A549 (cell line): ENCODE data around the gene PASK. TPM values are rescaled to one million over a fixed set of nuclear protein-coding genes. Genes with fewer than 3 reads are reported as not detected.

Experiments
- ATAC-seq, 2 experiments: fragments of 200-7000 bp in 1 of 2; fragments of >200 bp in 1 of 2; cut with Nextera tagmentation in 1 of 2; cut with Tn5 transposase in 1 of 2; 3 replicates each; pipeline versions ENCODE4 v1.8.0 to v1.9.1; 2018 to 2020; ENCODE audit warnings: mild to moderate bottlenecking in 1 of 2, moderate library complexity in 1 of 2
- CTCF ChIA-PET: fragments of 300-600 bp; sonication (Branson Sonifier 250); formaldehyde crosslinking; extraction: SDS; loops from one replicate; lab custom pipeline; 2021; ENCODE audit warnings: antibody characterized with exemption, inconsistent platforms; lab: Yijun Ruan, JAX
- POLR2A ChIA-PET: fragments of 350-600 bp; formaldehyde crosslinking; extraction: SDS; loops from one replicate; lab custom pipeline; 2021; ENCODE audit warnings: antibody characterized with exemption, inconsistent platforms; lab: Yijun Ruan, JAX
- DNase-seq, 2 experiments: peaks; one replicate each; pipeline versions ENCODE4 v3.0.0 to v3.0.0-alpha.2; 2011 to 2016; ENCODE audit warnings: low read depth in 1 of 2, low spot score in 1 of 2
- FAIRE-seq: peaks from 2 replicates; lab custom pipeline; 2011; peaks lifted over from hg19 to GRCh38; lab: Jason Lieb, UNC
- H3K27ac ChIP-seq, 2 experiments: fragments of >200 bp; sonication (Bioruptor Twin); formaldehyde crosslinking; 3 replicates each; pipeline ENCODE4 v1.5.1; 2016 to 2017
- H3K4me1 ChIP-seq: fragments of >200 bp; sonication (Bioruptor Twin); formaldehyde crosslinking; 3 replicates; pipeline ENCODE4 v1.6.1; 2016
- H3K4me2 ChIP-seq: fragments of >200 bp; sonication (Bioruptor Twin); formaldehyde crosslinking; 3 replicates; pipeline ENCODE4 v1.6.1; 2016
- H3K4me3 ChIP-seq: fragments of >200 bp; sonication (Bioruptor Twin); formaldehyde crosslinking; 3 replicates; pipeline ENCODE4 v1.5.1; 2016
- H3K9me3 ChIP-seq: fragments of >200 bp; sonication (Bioruptor Twin); formaldehyde crosslinking; 3 replicates; pipeline ENCODE4 v1.6.1; 2016
- BCL3 ChIP-seq: fragments of >200 bp; sonication (Bioruptor Twin); formaldehyde crosslinking; IDR thresholded peaks from 3 replicates; pipeline ENCODE4 v1.6.1; 2016
- CBX2 ChIP-seq: fragments of 200-600 bp; sonication (generic); IDR thresholded peaks from 2 replicates; pipeline ENCODE4 v1.6.1; 2016; ENCODE audit warnings: low read depth, mild to moderate bottlenecking, borderline replicate concordance
- EHMT2 ChIP-seq: fragments of 200-600 bp; sonication (generic); IDR thresholded peaks from 2 replicates; pipeline ENCODE4 v1.6.1; 2016; ENCODE audit warnings: antibody characterized with exemption, low read depth, mild to moderate bottlenecking, moderate library complexity
- ELK1 ChIP-seq: fragments of 150-350 bp; IDR thresholded peaks from 2 replicates; pipeline ENCODE4 v1.6.1; 2014; ENCODE audit warnings: low read depth, mild to moderate bottlenecking, low read length
- FOSL2 ChIP-seq, 2 experiments: fragments of 450-650 bp in 1 of 2; fragments of >200 bp in 1 of 2; sonication (Bioruptor Twin) in 1 of 2; formaldehyde crosslinking; IDR thresholded peaks; 2 replicates each; pipeline versions ENCODE4 v1.5.0 to v1.6.1; 2016 to 2020; ENCODE audit warnings: mild to moderate bottlenecking in 1 of 2, moderate library complexity in 1 of 2
- GATA3 ChIP-seq: IDR thresholded peaks from 2 replicates; pipeline ENCODE4 v1.6.1; 2012; ENCODE audit warnings: borderline replicate concordance
- HOXB5 ChIP-seq: fragments of 250-450 bp; sonication (Bioruptor Pico); IDR thresholded peaks from 2 replicates; pipeline ENCODE4 v1.5.0; 2020; ENCODE audit warnings: mild to moderate bottlenecking, moderate library complexity
- MAZ ChIP-seq: fragments of 150-350 bp; IDR thresholded peaks from 2 replicates; pipeline ENCODE4 v1.6.1; 2014; ENCODE audit warnings: antibody characterized with exemption, low read depth, low read length, borderline replicate concordance
- NPAS2 ChIP-seq: fragments of 250-450 bp; sonication (Bioruptor Pico); IDR thresholded peaks from 2 replicates; pipeline ENCODE4 v1.8.0; 2022; ENCODE audit warnings: mild to moderate bottlenecking, moderate library complexity, borderline replicate concordance
- PHF8 ChIP-seq: fragments of 200-600 bp; sonication (generic); IDR thresholded peaks from 2 replicates; pipeline ENCODE4 v1.6.1; 2016; ENCODE audit warnings: low read depth, mild to moderate bottlenecking, antibody characterized with exemption, moderate library complexity, borderline replicate concordance
- RCOR1 ChIP-seq: fragments of 150-350 bp; IDR thresholded peaks from 2 replicates; pipeline ENCODE4 v1.6.1; 2014; ENCODE audit warnings: antibody characterized with exemption, low read length, low read depth
- REST ChIP-seq: fragments of 200-600 bp; sonication (generic); IDR thresholded peaks from 2 replicates; pipeline ENCODE4 v1.6.1; 2016; ENCODE audit warnings: antibody characterized with exemption, mild to moderate bottlenecking, moderate library complexity
- RNF2 ChIP-seq: fragments of 200-600 bp; sonication (generic); IDR thresholded peaks from 2 replicates; pipeline ENCODE4 v1.6.1; 2016; ENCODE audit warnings: low read depth, mild to moderate bottlenecking, antibody characterized with exemption, moderate library complexity, borderline replicate concordance
- SREBF2 ChIP-seq: fragments of 450-650 bp; IDR thresholded peaks from 2 replicates; pipeline ENCODE4 v1.6.1; 2014; ENCODE audit warnings: mild to moderate bottlenecking, moderate library complexity
- ZFP36 ChIP-seq: fragments of 450-650 bp; IDR thresholded peaks from 2 replicates; pipeline ENCODE4 v1.6.1; 2014; ENCODE audit warnings: borderline replicate concordance; ENCODE audit not compliant: partially characterized antibody
- ZSCAN20 ChIP-seq: fragments of 250-450 bp; sonication (Bioruptor Pico); IDR thresholded peaks from 2 replicates; pipeline ENCODE4 v1.8.0; 2022; ENCODE audit warnings: mild to moderate bottlenecking, moderate library complexity
- WGBS: methylation state at CpG from one replicate; pipeline ENCODE4 v1.1.6; 2017; ENCODE audit errors: missing lambda C conversion rate; 5-methylcytosine and 5-hydroxymethylcytosine counted together
- polyA plus RNA-seq, 4 experiments: library from polyadenylated mRNA; depleted of rRNA in 3 of 4; stranded (reverse); fragments of >200 nt; fragmentation: RNase III in 1 of 4; extraction: RNeasy Plus Mini Kit Qiagen cat#74134 plus additional on column Dnase treatment in 1 of 4; gene quantifications; 2 replicates in 3 of 4; 3 replicates in 1 of 4; pipeline ENCODE4 v1.2.3, GENCODE V29; 2011 to 2017
- TF ChIP-seq, protein P1 (sequence below): fragments of >200 bp; sonication (Bioruptor Twin); formaldehyde crosslinking; IDR thresholded peaks from 3 replicates; pipeline ENCODE4 v1.5.1; 2016

The PASK gene
- polyA plus RNA-seq, 2 of the 4 experiments (the other 2 are of a cell fraction): 7.4 to 12.4 TPM

DNA sequence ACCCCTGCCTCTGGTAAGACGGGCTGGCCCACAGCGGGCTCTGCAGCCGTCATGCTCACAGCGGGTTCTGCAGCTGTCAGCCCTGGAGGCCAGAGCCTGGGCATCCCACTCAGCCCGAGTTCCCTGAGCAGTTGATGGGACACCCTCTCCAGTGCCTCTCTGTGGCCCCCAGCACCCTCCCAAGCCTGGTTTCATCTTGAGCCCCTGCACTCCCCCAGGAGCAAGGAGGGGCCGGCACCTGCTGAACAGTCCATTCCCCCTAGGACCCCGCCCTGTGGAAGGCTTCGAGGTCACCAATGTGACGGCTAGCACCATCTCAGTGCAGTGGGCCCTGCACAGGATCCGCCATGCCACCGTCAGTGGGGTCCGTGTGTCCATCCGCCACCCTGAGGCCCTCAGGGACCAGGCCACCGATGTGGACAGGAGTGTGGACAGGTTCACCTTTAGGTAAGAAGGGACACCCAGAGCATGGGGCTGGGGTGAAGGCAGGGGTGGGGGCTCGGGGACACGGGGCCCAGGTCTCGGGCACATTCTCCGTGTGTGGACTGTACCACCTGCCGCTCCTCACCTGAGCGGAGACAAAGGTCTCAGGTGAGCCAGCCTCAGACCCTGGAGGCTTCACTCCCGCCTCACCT is 81.7 kb downstream of the PASK start:
- Histone ChIP-seq H3K9me3 (no peaks in the 10 kb centered on the region), H3K4me1 (no peaks in the 10 kb centered on the region), H3K4me2 (no peak overlapping the region), H3K27ac (no peak overlapping the region), H3K4me3 (no peak overlapping the region)
- TF ChIP-seq RNF2 (no peak), SREBF2 (no peak), PHF8 (no peak), CBX2 (no peak), RCOR1 (no peak), GATA3 (no peak), FOSL2 (IDR thresholded peaks at IDR 0.05) (no peak), FOSL2 (CRISPR knock-in tag; IDR thresholded peaks at IDR 0.05) (no peak), ZSCAN20 (CRISPR knock-in tag) (no peak)
- 65% methylated on average over 6 of the region's 21 CpGs for WGBS
- POLR2A ChIA-PET: no interaction called here
- CTCF ChIA-PET: interaction anchor here (0.9 to 2.4 kb wide), 2 partner anchors 11 to 153 kb away, joined by 3 to 9 read pairs; no protein-coding TSS in a partner anchor
- FAIRE-seq: no peak
- DNase-seq: no peak
- ATAC-seq: no peak

GRCh38 chr2:241066893-241067341 is 82.4 kb downstream of the PASK start:
- no peaks in the 10 kb centered on the region for H3K9me3 ChIP-seq
- FAIRE-seq: no peak
- DNase-seq: peak in 1 of 2 experiments; percentile 23
- WGBS: 82% methylated on average over 13 of the region's 15 CpGs
- H3K27ac ChIP-seq: no peak overlapping the region
- no peak overlapping the region for H3K4me3 ChIP-seq
- ChIA-PET CTCF (interaction anchor here (0.9 to 2.4 kb wide), 3 partner anchors 10 to 153 kb away, joined by 3 to 9 read pairs (median 3); no protein-coding TSS in a partner anchor), POLR2A (no interaction called here)
- no peaks in the 10 kb centered on the region for H3K4me1 ChIP-seq
- peak; percentile 22 to 35; a peak in 3 of 6 replicates for ATAC-seq
- H3K4me2 ChIP-seq: no peak overlapping the region
- TF ChIP-seq EHMT2: no peak
- TF ChIP-seq ZFP36: no peak
- TF ChIP-seq MAZ: no peak
- TF ChIP-seq, protein P1, sequence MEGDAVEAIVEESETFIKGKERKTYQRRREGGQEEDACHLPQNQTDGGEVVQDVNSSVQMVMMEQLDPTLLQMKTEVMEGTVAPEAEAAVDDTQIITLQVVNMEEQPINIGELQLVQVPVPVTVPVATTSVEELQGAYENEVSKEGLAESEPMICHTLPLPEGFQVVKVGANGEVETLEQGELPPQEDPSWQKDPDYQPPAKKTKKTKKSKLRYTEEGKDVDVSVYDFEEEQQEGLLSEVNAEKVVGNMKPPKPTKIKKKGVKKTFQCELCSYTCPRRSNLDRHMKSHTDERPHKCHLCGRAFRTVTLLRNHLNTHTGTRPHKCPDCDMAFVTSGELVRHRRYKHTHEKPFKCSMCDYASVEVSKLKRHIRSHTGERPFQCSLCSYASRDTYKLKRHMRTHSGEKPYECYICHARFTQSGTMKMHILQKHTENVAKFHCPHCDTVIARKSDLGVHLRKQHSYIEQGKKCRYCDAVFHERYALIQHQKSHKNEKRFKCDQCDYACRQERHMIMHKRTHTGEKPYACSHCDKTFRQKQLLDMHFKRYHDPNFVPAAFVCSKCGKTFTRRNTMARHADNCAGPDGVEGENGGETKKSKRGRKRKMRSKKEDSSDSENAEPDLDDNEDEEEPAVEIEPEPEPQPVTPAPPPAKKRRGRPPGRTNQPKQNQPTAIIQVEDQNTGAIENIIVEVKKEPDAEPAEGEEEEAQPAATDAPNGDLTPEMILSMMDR: no peak
- no peak for TF ChIP-seq ELK1
- no peak for TF ChIP-seq NPAS2 (CRISPR knock-in tag)
- TF ChIP-seq HOXB5 (CRISPR knock-in tag): no peak
- peak; percentile 81 for TF ChIP-seq REST
- no peak for TF ChIP-seq BCL3
